SK-N-MC (cell line): ENCODE data around the gene LRP3.

ENCODE experiments used
- EZH2 ChIP-seq: fragments of 200-600 bp; sonication (generic); IDR thresholded peaks from one replicate; pipeline ENCODE4 v1.6.1; 2017; ENCODE audit warnings: antibody characterized with exemption
- FOXP2 ChIP-seq: optimal IDR thresholded peaks from 2 replicates; pipeline ENCODE3; 2011; ENCODE audit warnings: mild to moderate bottlenecking, moderate library complexity; ENCODE audit not compliant: insufficient read depth; ENCODE audit errors: extremely low read length, control extremely low read depth
- POLR2AphosphoS5 ChIP-seq: IDR thresholded peaks from 2 replicates; pipeline ENCODE4 v1.6.1; 2012; ENCODE audit warnings: mild to moderate bottlenecking, low read depth, low read length, borderline replicate concordance

DNA sequence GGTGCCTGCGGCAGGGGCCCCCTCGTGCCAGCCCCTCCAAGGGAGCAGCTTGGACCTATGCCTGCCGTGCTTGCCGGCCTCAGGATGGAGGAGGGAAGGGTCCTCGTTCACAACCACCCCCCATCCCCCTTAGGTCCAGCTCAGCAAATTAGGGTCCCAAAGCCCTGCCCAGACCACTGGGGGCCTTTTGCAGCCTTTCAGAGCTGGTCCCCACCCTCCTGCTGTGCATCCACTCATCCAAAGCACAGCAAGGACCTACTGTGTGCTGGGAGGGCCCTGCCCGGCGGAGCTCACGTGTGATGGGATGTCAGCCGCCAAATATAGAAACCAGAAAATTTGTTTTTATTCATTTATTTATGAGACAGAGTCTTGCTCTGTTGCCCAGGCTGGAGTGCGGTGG is 48.0 kb downstream of the LRP3 start:
- TF ChIP-seq EZH2 (no peak), POLR2AphosphoS5 (no peak), FOXP2 (no peak)
